NCI-H2171 (cell line): Measurements from ENCODE around the gene APOC4.
"Not testable (repeated sequence)": the region's sequence is repeated elsewhere in the genome, so short reads cannot be mapped to it uniquely, and the experiment has no call there.

Experiments
- DNase-seq: peaks from one replicate; lab custom pipeline; 2025; lab: John Stamatoyannopoulos, UW

The APOC4 gene

DNA sequence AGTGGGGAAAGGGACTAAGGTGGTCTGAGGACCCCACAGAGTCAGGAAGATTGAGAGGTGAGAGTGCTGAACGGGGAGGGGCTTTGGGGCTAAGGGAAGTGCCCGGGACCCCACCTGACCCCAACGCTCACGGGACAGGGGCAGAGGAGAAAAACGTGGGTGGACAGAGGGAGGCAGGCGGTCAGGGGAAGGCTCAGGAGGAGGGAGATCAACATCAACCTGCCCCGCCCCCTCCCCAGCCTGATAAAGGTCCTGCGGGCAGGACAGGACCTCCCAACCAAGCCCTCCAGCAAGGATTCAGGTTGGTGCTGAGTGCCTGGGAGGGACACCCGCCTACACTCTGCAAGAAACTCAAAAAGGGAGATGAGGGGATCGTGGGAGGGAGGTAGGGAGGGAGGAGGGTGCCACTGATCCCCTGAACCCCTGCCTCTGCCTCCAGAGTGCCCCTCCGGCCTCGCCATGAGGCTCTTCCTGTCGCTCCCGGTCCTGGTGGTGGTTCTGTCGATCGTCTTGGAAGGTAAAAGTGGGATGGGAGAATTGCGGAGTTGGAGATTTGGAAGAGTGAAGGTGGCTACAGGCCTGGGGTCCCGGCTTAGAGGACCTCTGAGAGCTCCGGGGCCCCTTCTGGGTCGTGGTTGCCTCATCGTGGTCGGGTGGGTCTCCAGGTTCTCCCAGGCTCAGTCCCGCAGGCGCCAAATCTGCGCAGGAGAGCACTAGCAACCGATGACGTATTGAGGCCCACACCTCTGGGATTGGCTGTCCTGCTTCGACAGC is 27.4 kb upstream of the APOC4 start, which contains the start of gene APOC1:
TSS of gene APOC1 (plus strand) at position 176 of the 774 bp plus-strand sequence. CDS start at position 460, 284 bp downstream.
- DNase-seq, result peak; percentile 83

DNA sequence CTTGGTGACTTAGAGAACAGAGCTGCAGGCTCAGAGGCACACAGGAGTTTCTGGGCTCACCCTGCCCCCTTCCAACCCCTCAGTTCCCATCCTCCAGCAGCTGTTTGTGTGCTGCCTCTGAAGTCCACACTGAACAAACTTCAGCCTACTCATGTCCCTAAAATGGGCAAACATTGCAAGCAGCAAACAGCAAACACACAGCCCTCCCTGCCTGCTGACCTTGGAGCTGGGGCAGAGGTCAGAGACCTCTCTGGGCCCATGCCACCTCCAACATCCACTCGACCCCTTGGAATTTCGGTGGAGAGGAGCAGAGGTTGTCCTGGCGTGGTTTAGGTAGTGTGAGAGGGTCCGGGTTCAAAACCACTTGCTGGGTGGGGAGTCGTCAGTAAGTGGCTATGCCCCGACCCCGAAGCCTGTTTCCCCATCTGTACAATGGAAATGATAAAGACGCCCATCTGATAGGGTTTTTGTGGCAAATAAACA is 17.8 kb upstream of the APOC4 start:
- no peak for DNase-seq

DNA sequence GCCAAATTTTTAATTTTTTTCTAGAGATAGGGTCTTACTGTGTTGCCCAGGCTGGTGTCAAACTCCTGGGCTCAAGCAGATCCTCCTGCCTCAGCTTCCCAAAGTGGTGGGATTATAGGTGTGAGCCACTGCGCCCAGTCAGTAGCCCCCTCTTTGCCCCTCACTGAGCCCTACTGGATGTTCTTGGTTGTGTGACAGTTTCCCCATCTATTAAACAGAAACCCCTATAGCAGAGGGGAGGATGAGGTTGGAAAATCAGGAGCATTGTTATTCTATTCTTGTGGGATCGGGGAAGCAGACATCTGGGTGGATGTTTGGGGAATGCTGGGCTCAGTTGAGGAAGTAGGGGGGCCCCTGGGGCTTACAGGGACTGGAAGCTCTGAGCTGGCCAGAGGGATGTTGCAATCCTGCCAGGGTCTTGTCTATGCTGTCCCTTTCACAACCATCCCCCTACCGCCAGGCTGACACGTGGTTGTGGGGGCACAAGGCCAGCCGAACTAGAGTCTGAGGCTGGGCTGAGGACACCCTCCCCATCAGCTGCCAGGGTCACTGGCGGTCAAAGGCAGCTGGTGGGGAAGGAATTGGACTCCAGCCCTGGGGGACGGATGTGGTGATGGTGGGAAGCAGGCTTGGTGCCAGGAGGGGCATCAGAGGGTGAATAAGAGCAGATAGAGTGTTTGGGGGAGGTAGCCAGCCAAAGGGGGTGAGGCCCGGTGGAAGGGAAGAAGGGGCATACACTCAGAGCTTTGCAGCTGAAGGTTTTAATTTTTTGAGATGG is 16.7 kb upstream of the APOC4 start:
- no peak for DNase-seq

DNA sequence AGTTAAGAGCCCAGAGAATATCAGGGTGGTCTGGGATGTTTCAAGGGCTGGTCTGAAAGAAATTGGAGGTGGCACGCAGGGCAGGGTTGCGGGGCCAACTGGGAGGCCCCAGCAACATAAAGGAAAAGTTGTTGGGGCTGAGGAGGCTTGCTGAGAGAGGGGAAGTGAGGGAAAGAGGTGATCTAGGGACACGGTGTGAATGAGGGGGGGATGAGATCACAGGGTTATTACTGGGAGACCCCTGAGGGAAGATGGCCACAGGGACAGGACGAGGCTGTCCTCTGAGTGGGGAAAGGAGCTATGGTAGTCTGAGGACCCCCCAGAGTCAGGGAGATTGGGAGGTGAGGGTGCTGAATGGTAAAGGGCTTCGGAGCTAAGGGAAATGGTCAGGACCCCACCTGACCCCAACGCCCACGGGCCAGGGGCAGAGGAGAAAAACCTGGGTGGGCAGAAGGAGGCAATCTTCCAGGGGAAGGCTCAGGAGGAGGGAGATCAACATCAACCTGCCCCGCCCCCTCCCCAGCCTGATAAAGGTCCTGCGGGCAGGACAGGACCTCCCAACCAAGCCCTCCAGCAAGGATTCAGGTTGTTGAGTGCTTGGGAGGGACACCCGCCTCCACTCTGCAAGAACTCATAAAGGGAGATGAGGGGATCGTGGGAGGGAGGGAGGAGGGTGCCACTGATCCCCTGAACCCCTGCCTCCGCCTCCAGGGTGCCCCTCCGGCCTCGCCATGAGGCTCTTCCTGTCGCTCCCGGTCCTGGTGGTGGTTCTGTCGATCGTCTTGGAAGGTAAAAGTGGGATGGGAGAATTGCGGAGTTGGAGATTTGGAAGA is 15.6 kb upstream of the APOC4 start:
- not testable (repeated sequence) for DNase-seq

DNA sequence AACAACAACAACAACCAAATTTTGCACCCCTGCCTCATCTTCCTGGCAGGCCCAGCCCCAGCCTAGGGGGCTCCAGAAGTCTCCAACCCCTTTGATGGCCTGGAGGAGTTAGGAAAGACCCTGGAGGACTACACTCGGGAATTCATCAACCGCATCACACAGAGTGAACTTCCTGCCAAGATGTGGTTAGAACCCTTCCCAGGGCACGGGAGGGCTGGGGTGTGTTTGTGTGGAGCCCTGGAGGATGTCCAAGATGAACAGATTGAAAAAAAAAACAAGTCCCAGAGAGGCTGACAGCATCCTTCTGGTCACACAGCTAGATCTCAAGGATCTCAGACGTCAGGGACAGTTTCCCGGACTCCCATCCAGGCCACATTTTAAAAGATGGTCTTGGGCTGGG is 14.3 kb upstream of the APOC4 start:
- DNase-seq, result no peak

DNA sequence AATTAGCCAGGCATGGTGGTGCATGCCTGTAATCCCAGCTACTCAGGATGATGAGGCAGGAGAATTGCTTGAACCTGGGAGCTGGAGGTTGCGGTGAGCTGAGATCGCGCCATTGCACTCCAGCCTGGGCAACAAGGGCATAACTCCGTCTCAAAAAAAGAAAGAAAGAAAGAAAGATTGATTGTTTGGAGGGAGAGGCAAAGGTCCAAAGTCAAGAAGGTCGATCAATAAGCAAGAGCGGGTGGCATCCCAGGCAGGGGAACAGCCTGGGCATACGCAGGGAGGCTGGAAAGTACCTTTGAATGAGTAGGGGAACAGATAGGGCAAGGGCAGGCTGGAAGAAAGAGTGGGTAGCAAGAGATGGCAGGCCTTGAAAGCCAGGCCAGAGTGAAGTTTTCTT is 11.9 kb upstream of the APOC4 start:
- DNase-seq, result no peak

DNA sequence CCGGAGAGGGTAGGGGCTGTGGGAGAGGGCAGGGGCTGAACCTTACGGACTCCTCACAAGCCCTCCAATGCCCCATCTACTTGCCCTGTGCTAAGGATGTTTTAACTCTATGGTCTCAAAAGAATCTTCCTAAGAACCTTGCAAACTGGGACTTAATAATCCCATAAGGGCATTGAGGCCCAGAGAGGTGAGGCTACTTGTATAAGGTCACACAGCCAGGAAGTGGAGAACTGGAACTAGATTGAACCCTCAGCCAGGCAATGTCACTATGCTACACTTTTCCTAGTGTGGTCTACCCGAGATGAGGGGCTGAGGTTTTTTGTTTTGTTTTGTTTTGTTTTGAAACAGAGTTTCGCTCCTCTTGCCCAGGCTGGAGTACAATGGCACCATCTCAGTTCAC is 10.5 kb upstream of the APOC4 start:
- no peak for DNase-seq

DNA sequence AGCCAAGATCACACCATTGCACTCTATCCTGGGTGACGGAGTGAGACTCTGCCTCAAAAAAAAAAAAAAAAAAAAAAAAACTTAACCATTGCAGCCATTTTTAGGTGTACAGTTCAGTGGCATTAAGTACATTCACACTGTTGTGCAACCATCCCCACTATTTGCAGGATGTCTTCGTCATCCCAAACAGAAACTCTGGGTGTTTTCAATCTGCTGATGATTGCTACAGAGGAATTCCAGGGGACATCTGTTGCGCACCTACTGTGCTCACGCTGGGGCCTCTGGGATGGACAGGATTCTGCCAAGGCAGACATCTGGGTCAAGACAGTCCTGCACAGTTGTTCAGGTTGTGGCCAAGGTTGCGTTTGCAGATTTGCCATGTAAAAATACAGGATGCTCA is 2.4 kb upstream of the APOC4 start:
- no peak for DNase-seq

DNA sequence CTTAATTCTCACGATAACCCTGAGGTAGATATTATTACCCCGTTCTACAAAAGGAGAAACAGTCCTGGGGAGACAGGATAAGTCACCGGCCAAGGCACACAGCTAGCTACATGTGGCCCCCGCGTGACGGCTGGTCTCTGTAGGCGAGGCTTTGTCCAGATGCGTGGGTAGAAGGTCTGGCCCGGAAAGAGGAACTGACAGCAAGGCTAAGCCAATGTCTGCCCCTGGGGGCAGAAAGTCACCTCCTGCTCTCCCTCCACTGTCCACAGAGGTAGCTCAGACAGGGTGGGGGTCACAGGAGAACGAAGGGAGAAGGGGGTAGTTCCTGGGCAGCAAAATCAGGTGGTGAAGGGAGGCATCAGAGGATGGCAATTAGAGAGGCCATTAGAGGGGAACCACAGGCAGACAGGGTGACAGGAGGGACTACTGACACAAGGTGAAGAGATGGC is 1.8 kb downstream of the APOC4 start:
- DNase-seq, result no peak

DNA sequence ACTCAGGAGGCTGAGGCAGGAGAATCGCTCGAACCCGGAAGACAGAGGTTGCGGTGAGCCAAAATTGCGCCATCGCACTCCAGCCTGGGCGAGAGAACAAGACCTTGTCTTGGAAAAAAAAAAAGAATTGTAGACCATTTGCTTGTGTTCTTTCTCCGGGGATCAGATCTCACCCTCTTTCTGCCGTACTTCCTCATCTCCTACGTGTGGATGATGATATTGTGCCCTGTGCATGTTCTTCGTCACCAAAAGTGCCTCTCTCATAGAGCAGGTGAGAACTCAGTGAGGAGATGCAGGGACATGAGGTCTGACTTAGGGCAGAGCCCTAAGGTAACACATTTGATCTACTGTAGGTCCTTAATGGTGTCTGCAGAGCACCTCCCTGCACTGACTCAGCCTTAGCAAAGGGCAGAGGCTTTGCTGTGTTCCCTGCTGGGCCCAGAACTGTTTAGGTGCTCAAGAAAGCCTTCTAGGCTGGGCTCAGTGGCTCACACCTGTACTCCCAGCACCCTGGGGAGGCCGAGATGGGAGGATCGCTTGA is 5.1 kb downstream of the APOC4 start:
- no peak for DNase-seq

DNA sequence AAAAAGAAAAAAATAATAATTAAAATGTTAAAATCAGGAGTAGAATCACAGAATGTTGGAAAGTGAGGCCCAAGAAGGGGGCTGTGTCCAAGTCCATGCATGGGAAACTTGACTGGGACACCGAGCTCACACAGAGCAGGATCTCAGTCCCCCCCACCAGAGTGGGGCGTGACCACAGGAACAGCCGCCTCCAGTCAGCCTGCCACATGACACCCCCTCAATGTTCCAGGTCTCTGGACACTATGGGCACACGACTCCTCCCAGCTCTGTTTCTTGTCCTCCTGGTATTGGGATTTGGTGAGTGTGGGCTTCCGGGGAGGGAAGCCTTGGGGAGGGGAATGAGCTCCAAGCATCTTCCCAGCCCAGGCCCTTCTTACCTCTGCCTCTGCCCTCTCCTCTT is 6.2 kb downstream of the APOC4 start:
- DNase-seq, result no peak

DNA sequence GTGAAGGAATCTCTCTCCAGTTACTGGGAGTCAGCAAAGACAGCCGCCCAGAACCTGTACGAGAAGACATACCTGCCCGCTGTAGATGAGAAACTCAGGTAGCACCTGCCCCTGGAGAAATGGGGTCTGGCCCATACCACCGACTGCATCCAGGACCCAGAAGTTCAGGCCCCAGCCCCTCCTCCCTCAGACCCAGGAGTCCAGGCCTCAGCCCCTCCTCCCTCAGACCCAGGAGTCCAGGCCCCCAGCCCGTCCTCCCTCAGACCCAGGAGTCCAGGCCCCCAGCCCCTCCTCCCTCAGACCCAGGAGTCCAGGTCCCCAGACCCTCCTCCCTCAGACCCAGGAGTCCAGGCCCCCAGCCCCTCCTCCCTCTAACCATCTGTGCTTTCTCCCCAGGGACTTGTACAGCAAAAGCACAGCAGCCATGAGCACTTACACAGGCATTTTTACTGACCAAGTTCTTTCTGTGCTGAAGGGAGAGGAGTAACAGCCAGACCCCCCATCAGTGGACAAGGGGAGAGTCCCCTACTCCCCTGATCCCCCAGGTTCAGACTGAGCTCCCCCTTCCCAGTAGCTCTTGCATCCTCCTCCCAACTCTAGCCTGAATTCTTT is 6.8 kb downstream of the APOC4 start:
- DNase-seq, result peak; percentile 35

DNA sequence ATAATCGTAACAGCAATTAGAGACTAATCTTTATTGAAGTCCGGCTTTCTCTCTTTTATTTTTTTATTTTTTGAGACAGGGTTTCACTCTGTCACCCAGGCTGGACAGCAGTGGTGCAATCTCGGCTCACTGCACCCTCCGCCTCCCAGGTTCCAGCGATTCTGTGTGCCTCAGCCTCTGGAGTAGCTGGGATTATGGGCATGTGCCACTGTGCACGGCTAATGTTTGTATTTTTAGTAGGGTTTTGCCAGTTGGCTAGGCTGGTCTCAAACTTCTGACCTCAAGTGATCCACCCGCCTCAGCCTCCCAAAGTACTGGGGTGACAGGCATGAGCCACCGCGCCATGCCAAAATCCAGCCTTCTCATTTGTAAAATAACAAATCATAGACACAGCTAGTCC is 7.5 kb downstream of the APOC4 start:
- no peak for DNase-seq

DNA sequence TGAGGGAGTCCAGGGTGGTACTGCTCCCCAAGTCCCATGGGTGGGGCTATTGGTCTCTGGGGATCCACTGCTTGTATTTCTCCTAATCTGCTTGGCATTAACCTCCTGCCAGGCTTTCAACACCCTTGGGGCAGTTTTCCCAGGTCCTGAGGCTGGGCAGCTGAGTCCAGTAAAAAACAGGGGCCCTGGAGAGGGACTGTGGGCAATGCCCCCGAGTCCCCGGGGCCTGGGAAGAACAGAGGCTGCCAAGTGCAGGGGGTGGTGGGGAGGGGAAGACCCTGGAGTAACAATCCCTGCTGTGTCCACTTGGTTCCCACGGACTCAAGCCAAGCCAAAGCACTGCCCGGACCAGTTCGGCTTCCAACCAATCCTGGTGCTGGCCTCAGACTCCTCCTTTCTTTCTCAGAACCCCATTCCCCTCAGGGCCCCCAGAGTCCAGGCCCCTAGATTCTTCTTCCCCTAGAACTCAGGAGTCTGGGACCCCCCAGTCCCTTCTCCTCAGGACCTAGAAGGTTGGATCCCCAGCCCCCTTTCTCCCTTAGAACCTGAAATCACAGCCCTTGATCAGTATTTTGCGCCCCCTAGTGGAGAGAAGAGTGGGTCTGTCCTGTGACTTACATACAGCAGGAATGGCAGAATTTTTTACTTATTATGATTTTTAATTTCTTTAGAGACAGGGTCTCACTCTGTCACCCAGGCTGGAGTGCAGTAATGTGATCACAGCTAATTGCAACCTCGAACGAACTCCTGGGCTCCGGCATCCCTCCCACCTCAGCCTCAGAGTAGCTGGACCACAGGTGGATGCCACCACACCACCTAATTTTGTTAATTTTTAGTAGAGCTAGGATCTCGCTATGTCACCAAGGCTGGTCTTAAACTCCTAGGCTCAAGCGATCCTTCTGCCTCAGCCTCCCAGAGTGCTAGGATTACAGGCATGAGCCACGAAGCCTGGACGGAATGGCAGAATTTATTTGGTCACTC is 9.4 kb downstream of the APOC4 start:
- peak; percentile 77 for DNase-seq

DNA sequence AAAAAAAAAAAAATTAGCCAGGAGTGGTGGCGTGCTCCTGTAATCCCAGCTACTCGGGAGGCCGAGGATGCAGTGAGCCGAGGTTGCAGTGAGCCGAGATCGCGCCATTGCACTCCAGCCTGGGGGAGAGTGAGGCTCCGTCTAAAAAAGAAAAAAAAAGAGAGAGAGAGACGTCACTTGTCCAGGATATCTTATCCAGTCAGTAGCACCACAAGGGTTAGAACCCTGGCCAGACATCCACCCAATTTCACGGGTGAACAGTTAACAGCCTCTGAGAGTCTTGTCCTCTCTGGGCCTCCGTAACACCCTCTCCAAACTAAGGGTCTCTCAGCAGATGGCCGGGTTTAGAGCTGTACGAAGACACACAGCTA is 12.2 kb downstream of the APOC4 start:
- DNase-seq, result no peak

DNA sequence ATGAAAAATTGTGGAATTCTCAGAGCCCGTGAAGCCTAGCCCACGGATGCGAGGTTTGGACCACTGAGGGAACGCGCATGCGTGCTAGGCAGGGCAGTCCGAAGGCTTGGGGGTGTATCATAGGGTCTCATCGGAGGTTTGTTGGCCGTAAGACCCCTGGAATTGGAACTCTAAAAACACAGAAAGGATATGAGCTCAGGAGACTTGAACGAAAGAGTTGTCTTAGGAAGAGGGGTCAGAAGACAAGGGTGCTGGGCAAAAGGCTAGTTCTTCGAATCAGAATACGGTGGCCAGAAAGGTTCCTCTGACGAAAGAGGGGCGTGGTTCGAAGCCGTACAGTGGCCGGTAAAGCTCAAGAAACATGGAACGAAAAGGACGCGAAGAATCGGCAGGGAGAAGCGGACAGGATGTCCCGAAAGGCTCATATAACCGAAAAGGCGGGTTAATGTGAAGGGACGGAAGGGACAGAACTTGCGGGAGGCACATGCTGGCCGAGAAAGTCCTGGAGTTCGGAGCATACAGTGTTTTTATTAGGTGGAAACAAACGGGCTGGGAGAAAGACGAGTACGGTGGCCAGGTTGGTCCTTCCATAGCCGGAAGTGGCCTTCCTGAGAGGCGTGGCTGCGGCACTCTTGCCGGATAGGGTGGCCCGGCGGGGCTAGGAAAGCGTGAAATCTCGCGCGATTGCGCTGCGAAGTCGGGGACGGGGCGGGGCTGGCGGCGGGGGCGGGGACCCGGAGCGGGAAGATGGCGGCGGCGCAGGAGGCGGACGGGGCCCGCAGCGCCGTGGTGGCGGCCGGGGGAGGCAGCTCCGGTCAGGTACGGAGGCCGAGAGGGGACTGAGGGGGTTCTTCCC is 12.8 kb downstream of the APOC4 start, which contains the start of gene CLPTM1:
TSS of gene CLPTM1 (plus strand) at position 732 of the 856 bp plus-strand sequence. CDS start at position 748, 16 bp downstream.
- peak; percentile 96 for DNase-seq

DNA sequence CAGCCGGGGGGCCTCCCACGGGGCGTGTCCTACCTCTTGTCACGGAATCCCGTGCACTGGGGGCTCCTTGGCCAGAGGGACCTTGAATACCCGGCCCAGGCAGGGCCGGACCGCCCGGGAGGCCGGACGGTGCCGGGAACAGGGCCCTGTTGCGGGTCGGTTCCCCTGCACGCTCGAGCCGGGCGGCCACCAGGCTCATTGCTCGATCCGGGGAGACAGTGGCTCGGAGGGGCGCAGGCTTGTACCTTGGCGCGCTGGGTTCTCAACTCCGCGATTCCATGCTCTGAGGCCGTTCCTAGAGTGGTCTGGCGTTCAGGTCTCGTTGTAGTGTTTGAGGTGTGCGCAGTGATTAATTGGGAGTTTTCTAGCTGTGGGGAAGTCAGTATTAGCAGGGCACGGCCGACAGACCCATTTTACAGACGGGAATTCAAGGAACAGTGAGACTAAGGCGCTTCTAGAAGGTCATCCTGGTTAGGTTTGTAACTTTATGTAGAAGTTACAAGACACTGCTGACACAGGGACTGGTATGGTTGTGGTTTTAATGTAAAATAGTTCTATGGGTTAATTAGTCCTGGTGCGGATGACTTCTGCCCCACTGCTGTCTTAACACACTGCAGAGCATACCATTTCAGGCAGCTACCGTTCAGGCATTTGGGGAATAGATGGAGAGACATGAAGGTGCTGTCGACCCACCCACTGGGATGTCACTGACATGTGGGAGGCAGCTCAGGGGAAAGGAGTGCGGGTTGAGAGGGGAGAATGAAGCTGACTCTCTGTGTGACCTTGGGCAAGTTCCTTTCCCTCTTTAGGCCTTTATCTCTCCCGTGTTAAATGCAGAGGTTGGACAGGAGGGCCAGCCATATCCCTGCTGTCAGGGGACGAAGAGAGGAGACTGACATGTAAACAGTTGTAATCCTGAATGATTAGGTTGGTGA is 13.7 kb downstream of the APOC4 start:
- DNase-seq, result no peak

DNA sequence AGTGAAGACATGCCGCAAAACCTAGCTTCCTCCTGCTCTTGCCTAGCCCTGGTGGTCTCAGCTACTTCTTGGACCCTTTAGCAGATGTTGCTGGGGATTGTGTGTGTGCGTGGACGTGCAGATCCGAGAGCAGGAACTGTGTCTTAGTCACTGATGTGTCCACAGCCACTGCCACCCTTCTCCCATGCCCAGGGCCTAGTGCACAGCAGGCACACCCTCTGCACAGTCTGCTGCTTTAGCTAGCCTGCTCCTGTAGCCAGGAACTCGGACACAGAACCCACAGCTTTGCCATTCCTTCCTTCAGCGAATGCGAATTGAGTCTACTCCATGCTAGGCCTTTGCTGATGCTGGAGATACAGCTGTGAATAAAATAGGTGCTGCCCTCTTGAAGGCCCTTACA is 15.5 kb downstream of the APOC4 start:
- no peak for DNase-seq
